GM21717 (cell line): ENCODE measurements around the gene GMEB2.
"Not testable (repeated sequence)": the region's sequence is repeated elsewhere in the genome, so short reads cannot be mapped to it uniquely, and the experiment has no call there.

Experiments
- ATAC-seq: cut with Tn5 transposase; IDR thresholded peaks from one replicate; pipeline ENCODE4 v1.9.1; 2021; ENCODE audit warnings: mild to moderate bottlenecking, moderate library complexity; ENCODE audit not compliant: unreplicated experiment

Gene GMEB2

DNA sequence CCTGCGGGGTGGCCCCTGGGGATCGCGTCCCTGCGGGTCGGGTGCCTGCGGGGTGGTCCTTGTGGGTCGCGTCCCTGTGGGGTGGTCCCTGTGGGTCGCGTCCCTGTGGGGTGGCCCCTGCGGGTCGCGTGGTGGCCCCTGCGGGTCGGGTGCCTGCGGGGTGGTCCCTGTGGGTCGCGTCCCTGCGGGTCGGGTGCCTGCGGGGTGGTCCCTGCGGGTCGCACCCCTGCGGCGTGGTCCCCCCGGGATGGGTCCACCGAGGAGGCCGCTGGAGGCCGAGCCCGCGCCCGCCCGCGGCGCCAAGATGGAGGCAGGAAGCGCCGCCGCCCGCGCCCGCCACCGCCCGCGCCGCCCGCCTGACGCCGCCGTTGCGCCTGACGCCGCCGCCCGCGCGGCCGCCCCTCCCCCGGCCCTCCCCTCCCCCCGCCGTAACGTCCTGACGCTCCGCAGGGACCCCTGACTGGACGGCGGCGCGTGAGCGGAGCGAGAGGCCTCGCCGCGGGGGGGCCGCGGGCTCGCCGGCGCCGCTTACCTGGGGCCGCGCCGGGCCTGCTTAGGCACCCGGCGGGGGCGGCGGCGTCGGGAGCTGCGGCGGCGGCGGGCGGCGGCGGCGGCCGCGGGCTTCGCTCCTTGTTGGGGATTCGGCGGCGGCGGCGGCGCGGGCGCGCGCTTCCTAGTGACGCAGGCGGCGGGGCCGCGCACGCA is at the start of gene GMEB2:
GMEB2 (minus strand) TSS at position 678 of the 705 bp plus-strand sequence. CDS start 7,704 bp downstream, outside the sequence.
- ATAC-seq: peak; percentile 33

DNA sequence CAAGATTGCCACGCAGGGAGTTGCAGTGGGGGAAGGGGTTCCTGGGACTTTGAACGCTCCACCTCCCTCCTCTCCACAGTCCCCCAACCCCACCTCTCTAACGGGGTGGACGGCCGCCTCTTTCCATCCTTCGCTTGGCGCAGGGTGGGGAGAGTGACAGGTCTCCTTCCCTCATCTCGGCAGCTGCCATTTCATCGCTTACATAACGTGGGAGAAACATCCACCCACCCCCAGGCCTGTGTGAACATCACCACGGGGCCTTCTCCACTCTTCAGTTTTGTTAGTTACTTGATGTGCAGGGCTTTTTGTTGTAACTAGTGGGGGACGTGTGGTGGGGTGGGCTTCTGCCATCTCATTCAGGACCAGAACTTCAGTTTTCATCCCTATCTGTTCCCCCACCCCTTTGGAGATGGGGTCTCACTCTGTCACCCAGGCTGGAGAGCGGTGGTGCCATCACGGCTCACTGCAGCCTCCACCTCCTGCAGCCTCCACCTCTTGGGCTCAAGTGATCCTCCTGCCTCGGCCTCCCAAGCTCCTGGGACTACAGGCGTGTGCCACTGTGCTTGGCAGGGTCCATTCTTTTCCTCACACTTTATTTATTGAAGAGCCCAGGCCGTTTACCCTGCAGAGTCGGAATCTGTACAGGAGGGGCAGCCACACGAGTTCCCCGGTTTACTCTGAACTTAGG is 48.9 kb upstream of the GMEB2 start:
- ATAC-seq: no peak

DNA sequence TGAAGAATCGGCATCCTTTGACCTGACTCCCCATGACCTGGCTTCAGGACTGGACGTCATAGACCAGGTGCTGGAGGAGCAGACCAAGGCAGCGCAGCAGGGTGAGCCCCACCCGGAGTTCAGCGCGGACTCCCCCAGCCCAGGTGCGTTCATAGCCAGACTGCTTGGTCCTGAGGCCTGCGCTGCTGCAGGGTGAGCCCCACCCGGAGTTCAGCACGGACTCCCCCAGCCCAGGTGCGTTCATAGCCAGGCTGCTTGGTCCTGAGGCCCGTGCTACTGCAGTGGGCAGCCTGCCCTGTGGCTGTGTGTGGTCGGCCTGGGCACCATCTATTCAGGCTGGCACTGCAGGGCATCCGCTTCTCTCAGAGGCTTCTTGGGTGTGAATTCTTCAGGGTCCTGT is 47.0 kb upstream of the GMEB2 start:
- no peak for ATAC-seq

- no peak for ATAC-seq
Measured at GRCh38 chr20:63672666-63673065, 45.8 kb upstream of the GMEB2 start.

DNA sequence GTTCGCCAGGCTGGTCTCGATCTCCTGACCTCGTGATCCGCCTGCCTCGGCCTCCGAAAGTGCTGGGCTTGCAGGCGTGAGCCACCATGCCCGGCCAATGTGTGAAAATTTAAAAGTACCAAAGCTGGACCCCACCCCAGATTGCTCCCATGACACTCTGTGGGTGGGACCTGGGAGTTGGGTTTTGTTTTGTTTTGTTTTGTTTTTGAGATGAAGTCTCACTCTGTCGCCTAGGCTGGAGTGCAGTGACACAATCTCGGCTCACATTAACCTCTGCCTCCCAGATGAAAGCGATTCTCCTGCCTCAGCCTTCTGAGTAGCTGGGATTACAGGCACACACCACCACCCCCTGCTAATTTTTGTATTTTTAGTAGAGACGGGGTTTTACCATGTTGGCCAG is 44.8 kb upstream of the GMEB2 start:
- not testable (repeated sequence) for ATAC-seq

DNA sequence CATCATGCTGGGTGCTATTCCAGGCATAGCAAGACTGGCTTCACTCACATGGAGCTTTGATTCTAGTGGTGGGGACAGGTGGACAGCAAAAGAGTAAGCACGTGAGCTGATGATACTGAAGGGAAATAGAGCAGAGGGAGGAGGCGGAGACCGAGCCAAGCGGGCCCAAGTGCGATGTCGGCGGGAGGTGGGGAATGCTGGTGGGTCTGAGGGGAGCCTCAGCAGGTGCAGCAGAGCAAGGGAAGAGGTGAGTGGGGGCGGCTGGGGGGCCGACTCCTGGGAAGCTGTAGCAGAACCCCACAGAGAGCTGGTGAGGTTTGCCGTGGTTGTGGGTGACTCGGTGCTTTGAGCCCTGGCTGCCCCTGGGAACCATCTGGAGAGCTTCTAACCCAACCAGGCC is 41.5 kb upstream of the GMEB2 start:
- ATAC-seq: no peak

- no peak for ATAC-seq
Measured at GRCh38 chr20:63667858-63668257, 41.0 kb upstream of the GMEB2 start.

DNA sequence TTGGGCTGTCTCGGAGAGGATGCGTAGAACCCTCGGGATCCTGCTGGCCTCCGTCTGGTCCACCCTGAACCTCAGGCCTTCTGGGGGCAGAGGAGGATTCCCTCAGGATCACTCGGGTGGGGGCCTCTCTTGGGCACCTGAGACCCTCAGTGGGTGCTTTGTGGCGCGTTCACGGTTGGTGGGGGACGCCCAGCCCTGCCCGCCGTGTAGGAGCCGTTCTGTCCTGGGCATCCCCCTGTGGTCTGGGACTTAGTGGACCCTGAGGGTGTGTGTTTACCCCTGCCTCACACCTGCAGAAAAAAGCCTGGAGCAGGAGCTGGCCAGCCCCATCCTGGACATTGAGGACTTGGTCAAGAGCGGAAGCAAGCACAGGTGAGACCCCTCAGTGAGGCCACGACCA is 38.8 kb upstream of the GMEB2 start:
- ATAC-seq: no peak

GRCh38 chr20:63664861-63665594 is 38.1 kb upstream of the GMEB2 start:
- ATAC-seq: no peak

DNA sequence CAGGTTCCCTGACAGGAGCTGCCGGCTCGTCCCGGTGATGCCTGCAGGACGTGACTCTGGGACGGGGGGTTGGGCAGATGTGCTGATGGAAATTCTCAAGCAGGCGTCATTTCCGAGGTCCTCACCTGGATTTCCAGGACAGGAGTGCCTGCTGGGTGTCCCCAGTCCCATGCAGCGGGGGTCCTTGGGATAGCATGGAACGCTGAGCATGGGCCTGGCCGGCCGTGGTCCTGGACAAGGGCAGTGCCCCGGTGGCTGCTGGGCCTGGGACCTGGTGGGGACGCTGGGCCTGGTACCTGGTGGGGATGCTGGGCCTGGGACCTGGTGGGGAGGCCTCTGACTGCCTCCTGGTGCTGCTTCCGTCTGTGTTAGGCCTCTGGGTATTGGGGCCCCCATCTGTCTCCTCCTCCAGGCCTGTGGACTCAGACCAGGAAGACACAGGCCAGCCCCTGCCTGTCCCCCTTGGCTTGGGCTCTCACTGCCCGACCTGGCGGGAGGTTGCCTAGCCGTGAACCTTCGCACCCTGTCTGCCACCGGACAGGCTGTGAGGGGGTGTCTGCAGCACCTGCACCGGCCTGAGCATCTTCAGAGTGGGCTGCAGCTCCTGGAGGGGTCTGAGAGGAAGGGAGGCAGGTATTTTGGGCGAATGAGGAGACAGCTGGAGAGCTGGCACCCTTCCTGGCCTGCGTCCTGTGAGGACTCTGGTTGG is 37.4 kb upstream of the GMEB2 start:
- ATAC-seq: no peak

DNA sequence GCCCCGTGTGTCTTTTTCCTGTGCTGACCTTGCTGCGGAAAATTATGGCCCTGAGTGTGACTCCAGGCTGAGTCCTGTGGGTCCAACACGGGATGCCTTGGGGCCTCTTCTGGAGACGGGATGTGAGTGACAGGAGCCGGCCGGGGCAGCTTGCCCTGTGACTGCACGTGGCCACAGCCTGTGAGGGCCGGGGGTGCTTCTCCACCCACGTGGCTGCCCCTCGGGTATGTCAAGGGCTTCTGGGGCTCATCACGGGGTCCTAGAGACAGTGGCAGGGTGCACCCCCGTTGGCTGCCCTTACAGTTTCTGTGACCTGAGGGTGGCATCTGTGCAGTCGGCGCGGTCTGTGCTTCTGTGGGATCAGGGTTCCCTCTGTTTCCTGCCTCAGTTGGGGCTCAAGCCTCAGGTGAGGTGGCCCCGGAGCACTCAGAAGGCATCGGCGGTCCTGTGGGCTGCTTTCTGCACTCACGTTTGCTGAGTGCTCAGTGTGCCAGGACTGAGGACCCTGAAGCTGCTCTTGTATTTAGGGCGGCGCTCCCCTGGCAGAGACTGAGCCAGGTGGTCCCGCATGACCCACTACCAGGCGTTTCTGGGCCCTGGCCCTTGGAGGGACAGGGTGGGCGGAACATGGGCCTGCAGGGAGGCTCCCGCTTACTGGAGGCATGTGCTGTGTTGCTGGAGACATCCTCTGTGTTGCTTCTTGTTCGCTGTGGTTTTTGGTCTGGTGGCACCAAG is 36.6 kb upstream of the GMEB2 start:
- ATAC-seq: no peak

DNA sequence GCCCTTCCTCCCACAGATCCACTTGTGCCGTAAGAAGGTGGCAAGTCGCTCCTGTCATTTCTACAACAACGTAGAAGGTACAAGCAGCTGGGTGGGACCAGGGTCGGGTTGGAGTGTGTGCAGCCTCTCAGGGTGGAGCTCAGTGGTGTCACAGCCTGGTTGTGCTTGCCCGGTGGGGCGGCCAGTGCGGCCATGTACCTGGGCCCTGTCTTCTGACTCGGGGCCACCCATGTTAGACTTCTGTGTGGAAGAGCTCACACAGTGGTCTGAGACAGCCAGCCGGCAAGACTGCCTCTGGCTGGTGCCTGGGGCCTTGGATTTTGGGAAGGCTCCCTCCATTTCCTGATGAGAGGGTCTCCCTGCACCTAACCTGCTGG is 35.9 kb upstream of the GMEB2 start:
- no peak for ATAC-seq

- no peak for ATAC-seq
Measured at GRCh38 chr20:63661959-63662812, 35.3 kb upstream of the GMEB2 start.

DNA sequence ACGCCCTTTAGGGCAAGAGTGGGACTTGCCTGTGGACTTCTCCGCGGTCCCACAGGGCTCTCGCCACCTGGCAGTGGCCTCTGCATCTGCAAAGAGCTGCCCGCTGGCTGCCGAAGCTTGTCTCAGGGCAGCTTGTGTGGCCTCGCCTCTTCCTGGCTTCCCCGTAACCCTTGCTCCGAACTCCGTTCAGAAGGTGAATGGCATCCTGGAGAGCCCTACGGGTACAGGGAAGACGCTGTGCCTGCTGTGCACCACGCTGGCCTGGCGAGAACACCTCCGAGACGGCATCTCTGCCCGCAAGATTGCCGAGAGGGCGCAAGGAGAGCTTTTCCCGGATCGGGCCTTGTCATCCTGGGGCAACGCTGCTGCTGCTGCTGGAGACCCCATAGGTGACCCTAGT is 34.2 kb upstream of the GMEB2 start:
- no peak for ATAC-seq

- no peak for ATAC-seq
Measured at GRCh38 chr20:63660622-63661021, 33.7 kb upstream of the GMEB2 start.

- ATAC-seq: not testable (repeated sequence)
Measured at GRCh38 chr20:63660174-63660573, 33.3 kb upstream of the GMEB2 start.

- ATAC-seq: no peak
Measured at GRCh38 chr20:63659370-63659769, 32.5 kb upstream of the GMEB2 start.

- ATAC-seq: no peak
Measured at GRCh38 chr20:63658749-63659187, 31.9 kb upstream of the GMEB2 start.

DNA sequence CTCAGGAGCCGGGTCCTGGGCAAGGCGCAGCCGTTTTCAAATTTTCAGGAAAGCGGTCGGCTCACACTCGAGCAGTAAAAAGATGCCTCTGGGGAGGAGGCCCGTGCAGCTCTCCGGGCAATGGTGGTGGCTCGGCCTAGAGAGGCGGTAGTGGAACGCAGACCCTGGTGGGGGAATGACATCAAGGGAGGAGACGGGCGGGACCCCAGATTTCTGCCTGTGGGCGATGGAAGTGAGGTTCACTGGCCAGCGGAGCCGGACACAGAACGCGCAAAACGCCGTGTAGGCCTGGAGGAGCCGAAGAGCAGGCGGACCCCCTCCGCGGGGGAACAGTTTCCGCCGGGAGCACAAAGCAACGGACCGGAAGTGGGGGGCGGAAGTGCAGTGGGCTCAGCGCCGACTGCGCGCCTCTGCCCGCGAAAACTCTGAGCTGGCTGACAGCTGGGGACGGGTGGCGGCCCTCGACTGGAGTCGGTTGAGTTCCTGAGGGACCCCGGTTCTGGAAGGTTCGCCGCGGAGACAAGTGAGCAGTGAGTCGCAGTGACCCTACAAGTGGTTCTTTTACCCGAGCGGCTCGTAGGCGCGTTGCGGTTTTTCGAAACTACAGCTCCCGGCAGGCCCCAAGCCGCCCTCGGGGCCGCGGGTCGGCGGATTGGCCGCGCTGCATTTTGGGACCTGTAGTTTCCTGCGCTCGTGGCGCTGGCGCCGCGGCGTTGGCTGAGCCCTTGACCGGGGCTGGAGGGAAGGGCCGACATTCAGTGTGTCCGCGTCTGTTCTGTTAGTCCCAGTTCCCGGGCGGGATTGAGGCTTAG is 31.2 kb upstream of the GMEB2 start, which contains the start of gene RTEL1:
RTEL1 (plus strand) TSS at position 376 of the 812 bp plus-strand sequence. CDS start 1,091 bp downstream, outside the sequence.
- peak; percentile 75 for ATAC-seq
